ENCODE results near the gene FDX2. TPM values are rescaled to one million over a fixed set of nuclear protein-coding genes. Genes with fewer than 3 reads are reported as not detected.

FDX2 gene
- total and polyA plus RNA-seq, 8 donors = 16.0 to 25.4 (median 19.6) TPM

GRCh38 chr19:10286803-10287737, 28.7 kb downstream of the FDX2 start, which contains the start of gene ICAM4:
Gene ICAM4, plus strand, starts transcription at chr19:10286955. Its CDS starts 58 bp downstream, at chr19:10287013.
- TF ChIP-seq, protein P1, sequence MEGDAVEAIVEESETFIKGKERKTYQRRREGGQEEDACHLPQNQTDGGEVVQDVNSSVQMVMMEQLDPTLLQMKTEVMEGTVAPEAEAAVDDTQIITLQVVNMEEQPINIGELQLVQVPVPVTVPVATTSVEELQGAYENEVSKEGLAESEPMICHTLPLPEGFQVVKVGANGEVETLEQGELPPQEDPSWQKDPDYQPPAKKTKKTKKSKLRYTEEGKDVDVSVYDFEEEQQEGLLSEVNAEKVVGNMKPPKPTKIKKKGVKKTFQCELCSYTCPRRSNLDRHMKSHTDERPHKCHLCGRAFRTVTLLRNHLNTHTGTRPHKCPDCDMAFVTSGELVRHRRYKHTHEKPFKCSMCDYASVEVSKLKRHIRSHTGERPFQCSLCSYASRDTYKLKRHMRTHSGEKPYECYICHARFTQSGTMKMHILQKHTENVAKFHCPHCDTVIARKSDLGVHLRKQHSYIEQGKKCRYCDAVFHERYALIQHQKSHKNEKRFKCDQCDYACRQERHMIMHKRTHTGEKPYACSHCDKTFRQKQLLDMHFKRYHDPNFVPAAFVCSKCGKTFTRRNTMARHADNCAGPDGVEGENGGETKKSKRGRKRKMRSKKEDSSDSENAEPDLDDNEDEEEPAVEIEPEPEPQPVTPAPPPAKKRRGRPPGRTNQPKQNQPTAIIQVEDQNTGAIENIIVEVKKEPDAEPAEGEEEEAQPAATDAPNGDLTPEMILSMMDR (IDR thresholded peaks at IDR 0.05) = no peak
- intact Hi-C loops (cut with DNase I) = no loop called here
- ATAC-seq (peak; percentile 51), DNase-seq (peak; percentile 85 to 96 (median 90))
- Histone ChIP-seq H3K9me3 (no peaks in the 10 kb centered on the region), H3K27ac (peak within 1 kb of the TSS; percentile 64 to 77), H3K4me3 (peak within 1 kb of the TSS in 1 of 2 donors; percentile 29), H3K4me1 (peaks cover 47 to 99% of the 10 kb centered on the region in 2 donors), H3K36me3 (peaks cover 0 to 43% of the 10 kb centered on the region in 2 donors), H3K27me3 (peaks cover 9 to 49% of the 10 kb centered on the region in 2 donors)

GRCh38 chr19:10285393-10285792, 30.4 kb downstream of the FDX2 start:
- peaks cover 32 to 95% of the 10 kb centered on the region in 2 donors for H3K4me1 ChIP-seq
- no peak for ATAC-seq
- intact Hi-C loops (cut with DNase I) = no loop called here
- H3K27ac ChIP-seq = peak overlapping the region; percentile 64 to 77
- no peak overlapping the region for H3K4me3 ChIP-seq
- H3K27me3 ChIP-seq = peaks cover 0 to 32% of the 10 kb centered on the region in 2 donors
- no peak for DNase-seq
- peaks cover 0 to 59% of the 10 kb centered on the region in 2 donors for H3K36me3 ChIP-seq
- TF ChIP-seq, protein P1 (IDR thresholded peaks at IDR 0.05) = no peak
- H3K9me3 ChIP-seq = no peaks in the 10 kb centered on the region

DNA sequence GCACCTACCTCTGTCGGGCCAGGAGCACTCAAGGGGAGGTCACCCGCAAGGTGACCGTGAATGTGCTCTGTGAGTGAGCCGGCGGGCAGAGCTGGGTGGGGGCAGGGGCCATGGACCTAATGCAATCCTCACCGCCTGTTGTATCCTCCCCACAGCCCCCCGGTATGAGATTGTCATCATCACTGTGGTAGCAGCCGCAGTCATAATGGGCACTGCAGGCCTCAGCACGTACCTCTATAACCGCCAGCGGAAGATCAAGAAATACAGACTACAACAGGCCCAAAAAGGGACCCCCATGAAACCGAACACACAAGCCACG, 30.9 kb downstream of the FDX2 start:
- Histone ChIP-seq H3K27me3 (peaks cover 0 to 28% of the 10 kb centered on the region in 2 donors), H3K4me3 (no peak overlapping the region)
- ATAC-seq = no peak

DNA sequence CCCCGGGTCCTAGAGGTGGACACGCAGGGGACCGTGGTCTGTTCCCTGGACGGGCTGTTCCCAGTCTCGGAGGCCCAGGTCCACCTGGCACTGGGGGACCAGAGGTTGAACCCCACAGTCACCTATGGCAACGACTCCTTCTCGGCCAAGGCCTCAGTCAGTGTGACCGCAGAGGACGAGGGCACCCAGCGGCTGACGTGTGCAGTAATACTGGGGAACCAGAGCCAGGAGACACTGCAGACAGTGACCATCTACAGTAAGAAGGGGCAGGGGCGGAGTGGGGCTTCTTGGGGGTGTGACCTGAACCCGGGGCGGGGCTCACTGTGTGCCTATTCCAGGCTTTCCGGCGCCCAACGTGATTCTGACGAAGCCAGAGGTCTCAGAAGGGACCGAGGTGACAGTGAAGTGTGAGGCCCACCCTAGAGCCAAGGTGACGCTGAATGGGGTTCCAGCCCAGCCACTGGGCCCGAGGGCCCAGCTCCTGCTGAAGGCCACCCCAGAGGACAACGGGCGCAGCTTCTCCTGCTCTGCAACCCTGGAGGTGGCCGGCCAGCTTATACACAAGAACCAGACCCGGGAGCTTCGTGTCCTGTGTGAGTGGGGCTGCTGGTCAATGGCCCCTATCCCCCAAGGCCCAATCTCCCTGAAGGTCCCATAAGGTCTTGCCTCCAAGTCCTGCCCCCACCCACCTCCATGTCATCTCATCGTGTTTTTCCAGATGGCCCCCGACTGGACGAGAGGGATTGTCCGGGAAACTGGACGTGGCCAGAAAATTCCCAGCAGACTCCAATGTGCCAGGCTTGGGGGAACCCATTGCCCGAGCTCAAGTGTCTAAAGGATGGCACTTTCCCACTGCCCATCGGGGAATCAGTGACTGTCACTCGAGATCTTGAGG, 31.5 kb downstream of the FDX2 start:
- ATAC-seq = no peak
- intact Hi-C loops (cut with DNase I) = no loop called here
- peak overlapping the region; percentile 53 to 59 for H3K27ac ChIP-seq
- H3K9me3 ChIP-seq = no peaks in the 10 kb centered on the region
- H3K4me3 ChIP-seq = no peak overlapping the region
- H3K36me3 ChIP-seq = peaks cover 0 to 70% of the 10 kb centered on the region in 2 donors
- peaks cover 0 to 21% of the 10 kb centered on the region in 2 donors for H3K27me3 ChIP-seq
- TF ChIP-seq, protein P1 (IDR thresholded peaks at IDR 0.05) = no peak
- H3K4me1 ChIP-seq = peaks cover 21 to 95% of the 10 kb centered on the region in 2 donors
- DNase-seq = no peak

More for the DNA sequence above, 30.9 kb downstream of the FDX2 start:
- peak overlapping the region; percentile 7 to 18 for H3K27ac ChIP-seq
- intact Hi-C loops (cut with DNase I) = no loop called here
- no peak for DNase-seq
- peaks cover 27 to 95% of the 10 kb centered on the region in 2 donors for H3K4me1 ChIP-seq
- H3K9me3 ChIP-seq = no peaks in the 10 kb centered on the region
- peaks cover 0 to 64% of the 10 kb centered on the region in 2 donors for H3K36me3 ChIP-seq
- TF ChIP-seq, protein P1 (IDR thresholded peaks at IDR 0.05) = no peak
